Esophagus muscularis mucosa (tissue), 4 donors: ENCODE measurements around the gene SLC25A23.

Source experiments
- EP300 ChIP-seq: sonication (generic); formaldehyde crosslinking; IDR thresholded peaks from one replicate; pipeline ENCODE4 v1.6.1; 2017; ENCODE audit warnings: antibody characterized with exemption
- POLR2A ChIP-seq: fragments of 450-650 bp; IDR thresholded peaks from one replicate; pipeline ENCODE4 v1.6.1; 2017; ENCODE audit warnings: antibody characterized with exemption, moderate library complexity, mild to moderate bottlenecking, low read depth
- TF ChIP-seq, protein P1 (sequence below), 3 experiments: fragments of 200-600 bp in 2 of 3; fragments of 450-650 bp in 1 of 3; sonication (generic) in 2 of 3; IDR thresholded peaks; one replicate each; pipeline ENCODE4 v1.5.1; 2017 to 2019; ENCODE audit warnings: antibody characterized with exemption in 3 of 3, mild to moderate bottlenecking in 2 of 3, moderate library complexity in 1 of 3

GRCh38 chr19:6446452-6446851, 13.1 kb downstream of the SLC25A23 start:
- TF ChIP-seq, protein P1, sequence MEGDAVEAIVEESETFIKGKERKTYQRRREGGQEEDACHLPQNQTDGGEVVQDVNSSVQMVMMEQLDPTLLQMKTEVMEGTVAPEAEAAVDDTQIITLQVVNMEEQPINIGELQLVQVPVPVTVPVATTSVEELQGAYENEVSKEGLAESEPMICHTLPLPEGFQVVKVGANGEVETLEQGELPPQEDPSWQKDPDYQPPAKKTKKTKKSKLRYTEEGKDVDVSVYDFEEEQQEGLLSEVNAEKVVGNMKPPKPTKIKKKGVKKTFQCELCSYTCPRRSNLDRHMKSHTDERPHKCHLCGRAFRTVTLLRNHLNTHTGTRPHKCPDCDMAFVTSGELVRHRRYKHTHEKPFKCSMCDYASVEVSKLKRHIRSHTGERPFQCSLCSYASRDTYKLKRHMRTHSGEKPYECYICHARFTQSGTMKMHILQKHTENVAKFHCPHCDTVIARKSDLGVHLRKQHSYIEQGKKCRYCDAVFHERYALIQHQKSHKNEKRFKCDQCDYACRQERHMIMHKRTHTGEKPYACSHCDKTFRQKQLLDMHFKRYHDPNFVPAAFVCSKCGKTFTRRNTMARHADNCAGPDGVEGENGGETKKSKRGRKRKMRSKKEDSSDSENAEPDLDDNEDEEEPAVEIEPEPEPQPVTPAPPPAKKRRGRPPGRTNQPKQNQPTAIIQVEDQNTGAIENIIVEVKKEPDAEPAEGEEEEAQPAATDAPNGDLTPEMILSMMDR (IDR thresholded peaks at IDR 0.05) = no peak
- TF ChIP-seq POLR2A (no peak), EP300 (no peak)
